HCT116 (cell line): ENCODE results near the gene TPBGL. TPM values are rescaled to one million over a fixed set of nuclear protein-coding genes. Genes with fewer than 3 reads are reported as not detected.

Experiments
- ATAC-seq: fragments of 200-7000 bp; cut with Tn5 transposase; 2 replicates; pipeline ENCODE4 v1.9.1; 2020; ENCODE audit warnings: mild to moderate bottlenecking, moderate library complexity
- BruUV-seq: library from RNA; stranded (reverse); fragments of 400-500 nt; replicated peaks from 2 replicates; lab custom pipeline; 2021; lab: Mats Ljungman, UMichigan
- CTCF ChIA-PET: fragments of 300-600 bp; sonication (Branson Sonifier 250); formaldehyde crosslinking; loops from one replicate; lab custom pipeline; 2021; ENCODE audit warnings: antibody characterized with exemption; lab: Charles Lee
- POLR2A ChIA-PET: fragments of 300-600, 350-600 bp; sonication (Branson Sonifier 250); formaldehyde crosslinking; loops from one replicate; lab custom pipeline; 2021; ENCODE audit warnings: antibody characterized with exemption; lab: Charles Lee
- RAD21 ChIA-PET, 2 experiments: fragments of 300-600 bp; sonication (Branson Sonifier 250); formaldehyde crosslinking; loops; one replicate each; lab custom pipeline; 2023; ENCODE audit warnings: low total read pairs in 2 of 2; ENCODE audit not compliant: uncharacterized antibody in 2 of 2, unreplicated experiment in 2 of 2, low non-redundant PET in 1 of 2; lab: Charles Lee
- DNase-seq: peaks from one replicate; pipeline ENCODE4 v3.0.0-alpha.2; 2010; ENCODE audit warnings: low read depth, low spot score
- H2AFZ ChIP-seq: fragments of 200-600 bp; shearing (Covaris generic), sonication (generic); 2 replicates; pipeline ENCODE4 v1.6.1; 2017; ENCODE audit warnings: low read depth, mixed run types, mixed read lengths, antibody characterized with exemption, low read length; ENCODE audit not compliant: poor library complexity, severe bottlenecking
- H3K27ac ChIP-seq: 2 replicates; pipeline ENCODE4 v1.5.1; 2012; ENCODE audit warnings: low read depth, low read length
- H3K27me3 ChIP-seq: fragments of 200-600 bp; sonication (generic); 2 replicates; pipeline ENCODE4 v1.6.1; 2016; ENCODE audit warnings: mixed run types, low read length, mixed read lengths; ENCODE audit not compliant: insufficient read depth
- H3K36me3 ChIP-seq, 2 experiments: fragments of 200-500 bp in 1 of 2; fragments of 200-600 bp in 1 of 2; sonication (Bioruptor generic) in 1 of 2; sonication (generic) in 1 of 2; 2 replicates each; pipeline versions ENCODE4 v1.5.1 to v1.6.1; 2014 to 2016; ENCODE audit warnings: low read length in 2 of 2, inconsistent platforms in 1 of 2, mixed read lengths in 1 of 2, mixed run types in 1 of 2; ENCODE audit not compliant: insufficient read depth in 2 of 2, control insufficient read depth in 1 of 2
- H3K4me1 ChIP-seq, 2 experiments: fragments of 200-600 bp in 1 of 2; sonication (generic) in 1 of 2; 2 replicates each; pipeline versions ENCODE4 v1.5.1 to v1.6.1; 2012 to 2017; ENCODE audit warnings: low read length in 2 of 2, inconsistent platforms in 1 of 2, mild to moderate bottlenecking in 1 of 2, mixed read lengths in 1 of 2, mixed run types in 1 of 2, moderate library complexity in 1 of 2; ENCODE audit not compliant: insufficient read depth in 2 of 2, control insufficient read depth in 1 of 2
- H3K4me2 ChIP-seq: fragments of 200-600 bp; sonication (generic); 2 replicates; pipeline ENCODE4 v1.6.1; 2017; ENCODE audit warnings: mixed run types, low read length, mixed read lengths
- H3K4me3 ChIP-seq, 2 experiments: fragments of 200-600 bp in 1 of 2; sonication (generic) in 1 of 2; replicated peaks in 1 of 2; 2 replicates each; pipeline ENCODE4 v1.5.1; 2011 to 2016; ENCODE audit warnings: low read length in 2 of 2, control low read depth in 1 of 2, low read depth in 1 of 2, mild to moderate bottlenecking in 1 of 2, mixed read lengths in 1 of 2, mixed run types in 1 of 2
- H3K79me2 ChIP-seq: fragments of 200-600 bp; sonication (generic); 2 replicates; pipeline ENCODE4 v1.6.1; 2017; ENCODE audit warnings: mild to moderate bottlenecking, mixed run types, low read length, moderate library complexity, mixed read lengths; ENCODE audit not compliant: insufficient read depth
- H3K9ac ChIP-seq: fragments of 200-600 bp; sonication (generic); 2 replicates; pipeline ENCODE4 v1.6.1; 2016; ENCODE audit warnings: low read length, mixed read lengths
- H3K9me2 ChIP-seq: fragments of 200-600 bp; sonication (generic), shearing (Covaris generic); 2 replicates; pipeline ENCODE4 v1.6.1; 2017; ENCODE audit warnings: mixed run types, mild to moderate bottlenecking, moderate library complexity; ENCODE audit not compliant: insufficient read depth
- H3K9me3 ChIP-seq, 2 experiments: fragments of 200-500 bp in 1 of 2; fragments of 200-600 bp in 1 of 2; sonication (Bioruptor generic) in 1 of 2; sonication (generic) in 1 of 2; 2 replicates each; pipeline ENCODE4 v1.6.1; 2014 to 2017; ENCODE audit warnings: low read length in 2 of 2, mixed read lengths in 2 of 2, inconsistent platforms in 1 of 2, low read depth in 1 of 2, mild to moderate bottlenecking in 1 of 2, mixed run types in 1 of 2, moderate library complexity in 1 of 2; ENCODE audit not compliant: control insufficient read depth in 1 of 2, insufficient read depth in 1 of 2
- H4K20me1 ChIP-seq: fragments of 200-600 bp; sonication (generic), shearing (Covaris generic); 2 replicates; pipeline ENCODE4 v1.6.1; 2017; ENCODE audit warnings: mixed run types, mild to moderate bottlenecking, moderate library complexity; ENCODE audit not compliant: insufficient read depth
- CEBPB ChIP-seq: IDR thresholded peaks from 2 replicates; pipeline ENCODE4 v1.6.1; 2012; ENCODE audit warnings: low read depth
- CTCF ChIP-seq, 3 experiments: fragments of 200-600 bp in 1 of 3; sonication (generic) in 1 of 3; IDR thresholded peaks in 2 of 3; conservative IDR thresholded peaks in 1 of 3; 2 replicates each; pipeline ENCODE4 v1.5.1; 2012 to 2017; ENCODE audit warnings: low read depth in 2 of 3, low read length in 2 of 3, antibody characterized with exemption in 1 of 3, borderline replicate concordance in 1 of 3, control low read depth in 1 of 3, mild to moderate bottlenecking in 1 of 3, mixed read lengths in 1 of 3, mixed run types in 1 of 3, moderate library complexity in 1 of 3; ENCODE audit not compliant: insufficient read depth in 1 of 3
- ELF1 ChIP-seq: IDR thresholded peaks from 2 replicates; pipeline ENCODE4 v1.6.1; 2012; ENCODE audit warnings: low read depth, borderline replicate concordance
- RAD21 ChIP-seq: IDR thresholded peaks from 2 replicates; pipeline ENCODE4 v1.6.1; 2012; ENCODE audit warnings: low read depth, mild to moderate bottlenecking
- SRF ChIP-seq: IDR thresholded peaks from 2 replicates; pipeline ENCODE4 v1.6.1; 2012; ENCODE audit warnings: low read depth
- TCF7L2 ChIP-seq: IDR thresholded peaks from 2 replicates; pipeline ENCODE4 v1.7.0; 2011; ENCODE audit warnings: borderline replicate concordance, inconsistent platforms; ENCODE audit not compliant: insufficient read depth, insufficient read length; ENCODE audit errors: extremely low read depth
- intact Hi-C: fragments of 100-400 bp; cut with micrococcal nuclease; formaldehyde crosslinking; loops from 2 replicates; pipeline ENCODE4 v1.10.0; 2022
- total RNA-seq: library from RNA; stranded (reverse); gene quantifications from one replicate; pipeline ENCODE4 v1.2.1, GENCODE V29; 2021; ENCODE audit not compliant: unreplicated experiment
- TF ChIP-seq, protein P1 (sequence below): IDR thresholded peaks from 2 replicates; pipeline ENCODE4 v1.6.1; 2012; ENCODE audit warnings: low read depth

Gene TPBGL
- total RNA-seq, 1 experiment from 2014 or later, result 0.12 TPM

DNA sequence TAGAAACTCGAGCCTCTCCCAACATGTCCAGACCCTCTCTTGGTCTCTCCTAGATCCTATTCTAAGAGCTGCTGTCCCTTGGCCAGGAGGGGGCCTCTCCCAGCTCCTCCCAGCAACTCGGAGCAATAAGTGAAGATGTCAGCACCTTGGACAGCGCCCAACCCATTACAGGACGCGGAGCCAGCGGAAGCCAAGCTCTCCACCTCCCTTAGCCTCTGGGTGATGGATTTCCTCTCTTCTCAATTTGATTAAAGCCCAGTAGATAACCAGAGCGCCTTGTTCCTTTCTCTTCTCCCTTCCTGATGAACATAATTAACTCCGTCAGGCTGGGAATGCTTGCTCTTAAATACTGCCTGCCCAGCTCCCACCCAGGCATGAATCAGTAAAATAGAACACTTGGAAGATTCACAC is 26.2 kb upstream of the TPBGL start:
- ChIA-PET CTCF (interaction anchor here (0.5 to 2.6 kb wide), 8 partner anchors 9 to 75 kb away, joined by 3 to 20 read pairs (median 4); no protein-coding TSS in a partner anchor), RAD21 (interaction anchor here in 1 of 2 experiments (0.9 to 1.2 kb wide), 3 partner anchors 9 to 74 kb away, joined by 3 read pairs; no protein-coding TSS in a partner anchor), POLR2A (no interaction called here)
- intact Hi-C loops, result loop anchor here (1.0 kb wide), 1 partner anchor 19 kb away; no protein-coding TSS in a partner anchor
- Histone ChIP-seq H2AFZ (no peak overlapping the region), H3K9ac (no peak overlapping the region), H3K4me3 (no peak overlapping the region), H3K4me2 (no peak overlapping the region), H3K9me3 (no peaks in the 10 kb centered on the region), H3K79me2 (no peaks in the 10 kb centered on the region), H3K4me1 (no peaks in the 10 kb centered on the region), H3K9me2 (no peaks in the 10 kb centered on the region), H3K36me3 (no peaks in the 10 kb centered on the region), H3K27ac (no peak overlapping the region), H4K20me1 (no peaks in the 10 kb centered on the region), H3K27me3 (peaks cover 38% of the 10 kb centered on the region; the same call in 1 of the 2 replicates)
- DNase-seq (peak; percentile 48), ATAC-seq (peak; percentile 97)
- no TSS peak for BruUV-seq
- TF ChIP-seq SRF (no peak), CTCF (IDR thresholded peaks at IDR 0.05 in 2 of 3, conservative IDR thresholded peaks at IDR 0.05 in 1 of 3; ENCODE audit: borderline replicate concordance in 1 of 3, insufficient read depth in 1 of 3, low read depth in 2 of 3, low read length in 2 of 3) (peak; percentile 35 to 57 (median 40); a peak in 5 of 6 replicates), CEBPB (no peak), ELF1 (no peak), RAD21 (peak; percentile 18; the same call in 1 of the 2 replicates), TCF7L2 (no peak)
- TF ChIP-seq, protein P1, sequence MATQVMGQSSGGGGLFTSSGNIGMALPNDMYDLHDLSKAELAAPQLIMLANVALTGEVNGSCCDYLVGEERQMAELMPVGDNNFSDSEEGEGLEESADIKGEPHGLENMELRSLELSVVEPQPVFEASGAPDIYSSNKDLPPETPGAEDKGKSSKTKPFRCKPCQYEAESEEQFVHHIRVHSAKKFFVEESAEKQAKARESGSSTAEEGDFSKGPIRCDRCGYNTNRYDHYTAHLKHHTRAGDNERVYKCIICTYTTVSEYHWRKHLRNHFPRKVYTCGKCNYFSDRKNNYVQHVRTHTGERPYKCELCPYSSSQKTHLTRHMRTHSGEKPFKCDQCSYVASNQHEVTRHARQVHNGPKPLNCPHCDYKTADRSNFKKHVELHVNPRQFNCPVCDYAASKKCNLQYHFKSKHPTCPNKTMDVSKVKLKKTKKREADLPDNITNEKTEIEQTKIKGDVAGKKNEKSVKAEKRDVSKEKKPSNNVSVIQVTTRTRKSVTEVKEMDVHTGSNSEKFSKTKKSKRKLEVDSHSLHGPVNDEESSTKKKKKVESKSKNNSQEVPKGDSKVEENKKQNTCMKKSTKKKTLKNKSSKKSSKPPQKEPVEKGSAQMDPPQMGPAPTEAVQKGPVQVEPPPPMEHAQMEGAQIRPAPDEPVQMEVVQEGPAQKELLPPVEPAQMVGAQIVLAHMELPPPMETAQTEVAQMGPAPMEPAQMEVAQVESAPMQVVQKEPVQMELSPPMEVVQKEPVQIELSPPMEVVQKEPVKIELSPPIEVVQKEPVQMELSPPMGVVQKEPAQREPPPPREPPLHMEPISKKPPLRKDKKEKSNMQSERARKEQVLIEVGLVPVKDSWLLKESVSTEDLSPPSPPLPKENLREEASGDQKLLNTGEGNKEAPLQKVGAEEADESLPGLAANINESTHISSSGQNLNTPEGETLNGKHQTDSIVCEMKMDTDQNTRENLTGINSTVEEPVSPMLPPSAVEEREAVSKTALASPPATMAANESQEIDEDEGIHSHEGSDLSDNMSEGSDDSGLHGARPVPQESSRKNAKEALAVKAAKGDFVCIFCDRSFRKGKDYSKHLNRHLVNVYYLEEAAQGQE, result peak; percentile 96
